T follicular helper cell (primary cell): ENCODE data around the gene ACO1.

Experiments used
- DNase-seq: peaks from one replicate; pipeline ENCODE4 v3.0.0-alpha.2; 2020; ENCODE audit warnings: low read depth

ACO1 gene

GRCh38 chr9:32497921-32498320, 113.5 kb downstream of the ACO1 start:
- no peak for DNase-seq

GRCh38 chr9:32500768-32501167, 116.3 kb downstream of the ACO1 start:
- no peak for DNase-seq

GRCh38 chr9:32501868-32502267, 117.4 kb downstream of the ACO1 start:
- DNase-seq, result no peak

- DNase-seq, result no peak
Observed at GRCh38 chr9:32502464-32502863, 118.0 kb downstream of the ACO1 start.

- no peak for DNase-seq
Observed at GRCh38 chr9:32503008-32503407, 118.6 kb downstream of the ACO1 start.
